Neural crest cell (in vitro differentiated cells): ENCODE measurements around the gene SCAPER. TPM values are rescaled to one million over a fixed set of nuclear protein-coding genes. Genes with fewer than 3 reads are reported as not detected.

ENCODE experiments used
- DNase-seq: peaks from one replicate; pipeline ENCODE4 v3.0.0; 2021; ENCODE audit warnings: low read depth, mixed read lengths, low spot score
- H3K27ac Mint-ChIP-seq: one replicate; pipeline ENCODE4 v1.8.0; 2021; ENCODE audit warnings: mild to moderate bottlenecking, mixed read lengths; ENCODE audit not compliant: unreplicated experiment
- H3K27me3 Mint-ChIP-seq: 2 replicates; pipeline ENCODE4 v1.8.0; 2021; ENCODE audit warnings: low read depth, mild to moderate bottlenecking, mixed read lengths
- H3K36me3 Mint-ChIP-seq: 2 replicates; pipeline ENCODE4 v1.8.0; 2021; ENCODE audit warnings: low read depth, mild to moderate bottlenecking, mixed read lengths
- H3K4me1 Mint-ChIP-seq: 2 replicates; pipeline ENCODE4 v1.8.0; 2021; ENCODE audit warnings: mixed read lengths
- H3K4me3 Mint-ChIP-seq: one replicate; pipeline ENCODE4 v1.8.0; 2021; ENCODE audit warnings: mild to moderate bottlenecking, mixed read lengths
- H3K9me3 Mint-ChIP-seq: 2 replicates; pipeline ENCODE4 v1.8.0; 2021; ENCODE audit warnings: mixed read lengths
- CTCF ChIP-seq: fragments of 200-600 bp; sonication (generic); conservative IDR thresholded peaks from 2 replicates; pipeline ENCODE4 v1.5.0; 2021; ENCODE audit warnings: antibody characterized with exemption, mild to moderate bottlenecking
- total RNA-seq: library from RNA; stranded (reverse); gene quantifications from 2 replicates; pipeline ENCODE4 v1.2.1, GENCODE V29; 2021

Gene SCAPER
- total RNA-seq, 1 donor from 2014 or later, result 15.3 TPM

- DNase-seq, result no peak
Observed at GRCh38 chr15:76648732-76649444, 256.3 kb downstream of the SCAPER start.

GRCh38 chr15:76647612-76648011, 257.5 kb downstream of the SCAPER start:
- H3K9me3 Mint-ChIP-seq, result no peaks in the 10 kb centered on the region
- TF ChIP-seq CTCF, result no peak
- H3K36me3 Mint-ChIP-seq, result peaks cover 7% of the 10 kb centered on the region
- DNase-seq, result no peak
- no peak overlapping the region for H3K4me3 Mint-ChIP-seq
- peaks cover 6% of the 10 kb centered on the region for H3K4me1 Mint-ChIP-seq
- no peak overlapping the region for H3K27ac Mint-ChIP-seq
- no peaks in the 10 kb centered on the region for H3K27me3 Mint-ChIP-seq

More at GRCh38 chr15:76648732-76649444, 256.3 kb downstream of the SCAPER start:
- H3K27ac Mint-ChIP-seq, result no peak overlapping the region
- H3K36me3 Mint-ChIP-seq, result peaks cover 11% of the 10 kb centered on the region
- no peaks in the 10 kb centered on the region for H3K27me3 Mint-ChIP-seq
- no peak for TF ChIP-seq CTCF
- H3K4me3 Mint-ChIP-seq, result no peak overlapping the region
- H3K9me3 Mint-ChIP-seq, result peaks cover 3% of the 10 kb centered on the region
- peaks cover 6% of the 10 kb centered on the region for H3K4me1 Mint-ChIP-seq

DNA sequence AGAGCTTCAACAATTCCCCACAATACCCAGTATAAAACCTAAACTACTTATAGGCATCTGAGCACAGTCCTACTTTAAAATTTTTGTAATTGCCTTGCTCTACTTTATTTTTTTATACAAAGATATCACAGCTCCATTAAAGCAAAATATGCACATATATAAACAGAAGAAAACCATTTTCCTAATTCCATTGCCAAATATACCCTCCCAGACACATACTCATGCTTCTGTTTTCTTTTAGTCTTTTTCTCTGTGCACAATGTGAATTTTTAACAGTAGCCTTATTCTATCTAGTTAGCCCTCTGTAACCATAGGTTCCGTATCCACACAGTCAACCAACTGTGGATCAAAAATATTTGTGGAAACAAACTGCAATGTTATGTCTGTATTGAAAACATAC, 260.5 kb downstream of the SCAPER start:
- H3K9me3 Mint-ChIP-seq, result no peaks in the 10 kb centered on the region
- H3K4me3 Mint-ChIP-seq, result no peak overlapping the region
- H3K27me3 Mint-ChIP-seq, result no peaks in the 10 kb centered on the region
- peaks cover 6% of the 10 kb centered on the region for H3K4me1 Mint-ChIP-seq
- TF ChIP-seq CTCF, result no peak
- no peak overlapping the region for H3K27ac Mint-ChIP-seq
- DNase-seq, result no peak
- peaks cover 4% of the 10 kb centered on the region for H3K36me3 Mint-ChIP-seq

DNA sequence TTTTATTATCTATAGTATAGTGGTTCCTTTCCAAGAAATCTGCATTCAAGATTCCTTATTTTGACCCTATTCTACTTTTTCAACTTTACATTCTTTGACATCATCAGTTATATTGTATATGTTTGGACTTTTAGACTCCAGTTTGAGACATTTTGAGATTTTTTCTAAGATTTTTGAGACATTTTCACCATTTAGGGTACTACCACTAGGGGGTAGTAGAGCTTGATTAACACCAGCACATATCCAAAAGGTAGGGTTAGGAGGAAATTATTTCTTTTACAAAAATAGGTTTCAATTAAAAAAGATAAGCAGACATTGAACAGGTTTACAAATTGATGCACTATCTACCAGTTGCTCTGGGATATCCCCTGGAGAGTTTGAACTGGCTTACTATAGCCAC, 262.5 kb downstream of the SCAPER start:
- Mint-ChIP-seq H3K9me3 (peaks cover 6% of the 10 kb centered on the region), H3K4me3 (no peak overlapping the region), H3K27ac (no peak overlapping the region), H3K4me1 (peaks cover 5% of the 10 kb centered on the region), H3K27me3 (no peaks in the 10 kb centered on the region), H3K36me3 (no peaks in the 10 kb centered on the region)
- DNase-seq, result no peak
- TF ChIP-seq CTCF, result peak; percentile 45

DNA sequence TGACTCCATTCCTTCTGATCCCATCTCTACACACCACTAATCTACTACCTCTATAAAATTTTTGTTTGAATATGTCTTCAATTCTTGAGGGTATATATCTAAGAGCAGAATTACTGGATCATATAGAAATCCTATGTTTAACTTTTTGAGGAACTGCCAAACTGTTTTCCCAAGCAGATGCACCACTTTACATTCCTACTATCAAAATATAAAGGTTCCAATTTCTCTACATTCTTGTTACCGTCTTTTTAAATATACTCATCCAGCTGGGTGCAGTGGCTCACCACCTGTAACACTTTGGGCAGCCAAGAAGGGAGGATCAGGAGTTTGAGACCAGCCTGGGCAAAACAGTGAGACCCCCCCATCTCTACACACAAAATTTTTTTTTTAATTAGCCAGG, 268.0 kb downstream of the SCAPER start:
- Mint-ChIP-seq H3K27ac (no peak overlapping the region), H3K4me1 (no peaks in the 10 kb centered on the region), H3K9me3 (peaks cover 16% of the 10 kb centered on the region), H3K27me3 (no peaks in the 10 kb centered on the region), H3K36me3 (peaks cover 15% of the 10 kb centered on the region), H3K4me3 (no peak overlapping the region)
- TF ChIP-seq CTCF, result no peak
- DNase-seq, result no peak
